K562 (cell line): Measurements from ENCODE around the gene GPR176.

Experiments
- CC2D1A ChIP-seq: fragments of 450-650 bp; IDR thresholded peaks from 2 replicates; pipeline ENCODE4 v1.6.1; 2017; ENCODE audit warnings: mild to moderate bottlenecking
- EZH2 ChIP-seq: IDR thresholded peaks from 2 replicates; pipeline ENCODE4 v1.6.1; 2012; ENCODE audit warnings: low read depth, mild to moderate bottlenecking, inconsistent platforms, low read length, borderline replicate concordance
- FOXK1 ChIP-seq: sonication (generic); formaldehyde crosslinking; IDR thresholded peaks from 2 replicates; pipeline ENCODE4 v1.8.0; 2022; ENCODE audit warnings: missing genetic modification reagents, mild to moderate bottlenecking, borderline replicate concordance
- POLR2A ChIP-seq: fragments of 450-650 bp; conservative IDR thresholded peaks from 2 replicates; pipeline ENCODE4 v1.6.1; 2016
- RFX5 ChIP-seq: IDR thresholded peaks from 2 replicates; pipeline ENCODE4 v1.6.1; 2011; ENCODE audit warnings: low read depth, mild to moderate bottlenecking, improper control_type of control experiment, low read length
- TBL1XR1 ChIP-seq, 2 experiments: IDR thresholded peaks; 2 replicates each; pipeline ENCODE4 v1.6.1; 2012; ENCODE audit warnings: improper control_type of control experiment in 2 of 2, low read length in 2 of 2, mild to moderate bottlenecking in 1 of 2
- TCF7L2 ChIP-seq: fragments of 150-350 bp; IDR thresholded peaks from 2 replicates; pipeline ENCODE4 v1.6.1; 2016; ENCODE audit warnings: low read depth, mild to moderate bottlenecking, low read length, moderate library complexity
- YY1 ChIP-seq, 3 experiments: IDR thresholded peaks; 2 replicates each; pipeline ENCODE4 v1.6.1; 2011; ENCODE audit warnings: low read length in 2 of 3, mild to moderate bottlenecking in 2 of 3, moderate library complexity in 2 of 3, borderline replicate concordance in 1 of 3, control low read depth in 1 of 3, low read depth in 1 of 3; ENCODE audit not compliant: insufficient read depth in 3 of 3, insufficient replicate concordance in 2 of 3, control insufficient read depth in 1 of 3, insufficient read length in 1 of 3; ENCODE audit errors: extremely low read depth in 1 of 3
- ZBTB7A ChIP-seq: IDR thresholded peaks from 2 replicates; pipeline ENCODE4 v1.6.1; 2011; ENCODE audit warnings: low read depth, mild to moderate bottlenecking, low read length, moderate library complexity, borderline replicate concordance; ENCODE audit not compliant: control insufficient read depth
- TF ChIP-seq, protein P1 (sequence below): fragments of 250-450 bp; sonication (Bioruptor Pico); IDR thresholded peaks from 2 replicates; pipeline ENCODE4 v1.4.0; 2020; ENCODE audit warnings: mild to moderate bottlenecking, moderate library complexity
- TF ChIP-seq, protein P2 (sequence below), 3 experiments: IDR thresholded peaks in 2 of 3; conservative IDR thresholded peaks in 1 of 3; 2 replicates each; pipeline ENCODE4 v1.5.1; 2011 to 2012; ENCODE audit warnings: low read length in 3 of 3, mild to moderate bottlenecking in 3 of 3, control low read depth in 2 of 3, improper control_type of control experiment in 1 of 3, inconsistent platforms in 1 of 3, low read depth in 1 of 3, mixed read lengths in 1 of 3, moderate library complexity in 1 of 3; ENCODE audit not compliant: insufficient read depth in 2 of 3
- TF ChIP-seq, protein P3 (sequence below): sonication (generic); formaldehyde crosslinking; IDR thresholded peaks from 2 replicates; pipeline ENCODE4 v1.8.0; 2022; ENCODE audit warnings: missing genetic modification reagents, mild to moderate bottlenecking, moderate library complexity, borderline replicate concordance
- TF ChIP-seq, protein P4 (sequence below), 2 experiments: fragments of 450-650 bp; IDR thresholded peaks; 2 replicates each; pipeline ENCODE4 v1.6.1; 2016

DNA sequence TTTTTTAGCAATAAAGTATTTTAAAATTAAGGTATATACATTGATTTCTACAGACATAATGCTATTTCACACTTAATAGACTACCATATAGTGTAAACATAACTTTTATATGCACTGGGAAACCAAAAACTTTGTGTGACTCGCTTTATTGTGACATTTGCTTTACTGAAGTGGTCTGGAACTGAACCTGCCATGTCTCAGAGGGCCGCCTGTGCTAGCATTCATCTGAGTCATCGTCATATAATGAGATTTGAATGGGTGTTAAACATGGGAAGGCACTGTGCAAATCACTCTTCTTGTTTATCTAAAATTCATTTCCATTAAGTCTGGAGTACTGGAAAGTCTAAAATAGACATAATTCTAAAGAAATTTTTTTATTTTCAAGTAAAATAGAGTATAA, 26.8 kb upstream of the GPR176 start:
- TF ChIP-seq RFX5 (no peak), TBL1XR1 (IDR thresholded peaks at IDR 0.05; ENCODE audit: low read length in 2 of 2) (no peak), ZBTB7A (no peak), POLR2A (no peak), FOXK1 (CRISPR knock-in tag) (no peak), TCF7L2 (no peak), CC2D1A (no peak), EZH2 (no peak), YY1 (IDR thresholded peaks at IDR 0.05; ENCODE audit: borderline replicate concordance in 1 of 3, control insufficient read depth in 1 of 3, extremely low read depth in 1 of 3, insufficient read depth in 3 of 3, insufficient read length in 1 of 3, insufficient replicate concordance in 2 of 3, low read depth in 1 of 3, low read length in 2 of 3) (no peak)
- TF ChIP-seq, protein P1, sequence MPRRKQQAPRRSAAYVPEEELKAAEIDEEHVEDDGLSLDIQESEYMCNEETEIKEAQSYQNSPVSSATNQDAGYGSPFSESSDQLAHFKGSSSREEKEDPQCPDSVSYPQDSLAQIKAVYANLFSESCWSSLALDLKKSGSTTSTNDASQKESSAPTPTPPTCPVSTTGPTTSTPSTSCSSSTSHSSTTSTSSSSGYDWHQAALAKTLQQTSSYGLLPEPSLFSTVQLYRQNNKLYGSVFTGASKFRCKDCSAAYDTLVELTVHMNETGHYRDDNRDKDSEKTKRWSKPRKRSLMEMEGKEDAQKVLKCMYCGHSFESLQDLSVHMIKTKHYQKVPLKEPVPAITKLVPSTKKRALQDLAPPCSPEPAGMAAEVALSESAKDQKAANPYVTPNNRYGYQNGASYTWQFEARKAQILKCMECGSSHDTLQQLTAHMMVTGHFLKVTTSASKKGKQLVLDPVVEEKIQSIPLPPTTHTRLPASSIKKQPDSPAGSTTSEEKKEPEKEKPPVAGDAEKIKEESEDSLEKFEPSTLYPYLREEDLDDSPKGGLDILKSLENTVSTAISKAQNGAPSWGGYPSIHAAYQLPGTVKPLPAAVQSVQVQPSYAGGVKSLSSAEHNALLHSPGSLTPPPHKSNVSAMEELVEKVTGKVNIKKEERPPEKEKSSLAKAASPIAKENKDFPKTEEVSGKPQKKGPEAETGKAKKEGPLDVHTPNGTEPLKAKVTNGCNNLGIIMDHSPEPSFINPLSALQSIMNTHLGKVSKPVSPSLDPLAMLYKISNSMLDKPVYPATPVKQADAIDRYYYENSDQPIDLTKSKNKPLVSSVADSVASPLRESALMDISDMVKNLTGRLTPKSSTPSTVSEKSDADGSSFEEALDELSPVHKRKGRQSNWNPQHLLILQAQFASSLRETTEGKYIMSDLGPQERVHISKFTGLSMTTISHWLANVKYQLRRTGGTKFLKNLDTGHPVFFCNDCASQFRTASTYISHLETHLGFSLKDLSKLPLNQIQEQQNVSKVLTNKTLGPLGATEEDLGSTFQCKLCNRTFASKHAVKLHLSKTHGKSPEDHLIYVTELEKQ (CRISPR knock-in tag), result no peak
- TF ChIP-seq, protein P2, sequence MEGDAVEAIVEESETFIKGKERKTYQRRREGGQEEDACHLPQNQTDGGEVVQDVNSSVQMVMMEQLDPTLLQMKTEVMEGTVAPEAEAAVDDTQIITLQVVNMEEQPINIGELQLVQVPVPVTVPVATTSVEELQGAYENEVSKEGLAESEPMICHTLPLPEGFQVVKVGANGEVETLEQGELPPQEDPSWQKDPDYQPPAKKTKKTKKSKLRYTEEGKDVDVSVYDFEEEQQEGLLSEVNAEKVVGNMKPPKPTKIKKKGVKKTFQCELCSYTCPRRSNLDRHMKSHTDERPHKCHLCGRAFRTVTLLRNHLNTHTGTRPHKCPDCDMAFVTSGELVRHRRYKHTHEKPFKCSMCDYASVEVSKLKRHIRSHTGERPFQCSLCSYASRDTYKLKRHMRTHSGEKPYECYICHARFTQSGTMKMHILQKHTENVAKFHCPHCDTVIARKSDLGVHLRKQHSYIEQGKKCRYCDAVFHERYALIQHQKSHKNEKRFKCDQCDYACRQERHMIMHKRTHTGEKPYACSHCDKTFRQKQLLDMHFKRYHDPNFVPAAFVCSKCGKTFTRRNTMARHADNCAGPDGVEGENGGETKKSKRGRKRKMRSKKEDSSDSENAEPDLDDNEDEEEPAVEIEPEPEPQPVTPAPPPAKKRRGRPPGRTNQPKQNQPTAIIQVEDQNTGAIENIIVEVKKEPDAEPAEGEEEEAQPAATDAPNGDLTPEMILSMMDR (IDR thresholded peaks at IDR 0.05 in 2 of 3, conservative IDR thresholded peaks at IDR 0.05 in 1 of 3; ENCODE audit: insufficient read depth in 2 of 3, low read depth in 1 of 3, low read length in 3 of 3), result no peak
- TF ChIP-seq, protein P3, sequence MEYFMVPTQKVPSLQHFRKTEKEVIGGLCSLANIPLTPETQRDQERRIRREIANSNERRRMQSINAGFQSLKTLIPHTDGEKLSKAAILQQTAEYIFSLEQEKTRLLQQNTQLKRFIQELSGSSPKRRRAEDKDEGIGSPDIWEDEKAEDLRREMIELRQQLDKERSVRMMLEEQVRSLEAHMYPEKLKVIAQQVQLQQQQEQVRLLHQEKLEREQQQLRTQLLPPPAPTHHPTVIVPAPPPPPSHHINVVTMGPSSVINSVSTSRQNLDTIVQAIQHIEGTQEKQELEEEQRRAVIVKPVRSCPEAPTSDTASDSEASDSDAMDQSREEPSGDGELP (CRISPR knock-in tag), result no peak
- TF ChIP-seq, protein P4, sequence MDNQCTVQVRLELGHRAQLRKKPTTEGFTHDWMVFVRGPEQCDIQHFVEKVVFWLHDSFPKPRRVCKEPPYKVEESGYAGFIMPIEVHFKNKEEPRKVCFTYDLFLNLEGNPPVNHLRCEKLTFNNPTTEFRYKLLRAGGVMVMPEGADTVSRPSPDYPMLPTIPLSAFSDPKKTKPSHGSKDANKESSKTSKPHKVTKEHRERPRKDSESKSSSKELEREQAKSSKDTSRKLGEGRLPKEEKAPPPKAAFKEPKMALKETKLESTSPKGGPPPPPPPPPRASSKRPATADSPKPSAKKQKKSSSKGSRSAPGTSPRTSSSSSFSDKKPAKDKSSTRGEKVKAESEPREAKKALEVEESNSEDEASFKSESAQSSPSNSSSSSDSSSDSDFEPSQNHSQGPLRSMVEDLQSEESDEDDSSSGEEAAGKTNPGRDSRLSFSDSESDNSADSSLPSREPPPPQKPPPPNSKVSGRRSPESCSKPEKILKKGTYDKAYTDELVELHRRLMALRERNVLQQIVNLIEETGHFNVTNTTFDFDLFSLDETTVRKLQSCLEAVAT (IDR thresholded peaks at IDR 0.05), result no peak
